HG03378 (cell line): ENCODE measurements around the gene VCX3A.
"Not testable (repeated sequence)": the region's sequence is repeated elsewhere in the genome, so short reads cannot be mapped to it uniquely, and the experiment has no call there.

Experiments
- ATAC-seq: cut with Tn5 transposase; IDR thresholded peaks from one replicate; pipeline ENCODE4 v1.9.1; 2021; ENCODE audit warnings: mild to moderate bottlenecking, moderate library complexity; ENCODE audit not compliant: unreplicated experiment

The VCX3A gene

GRCh38 chrX:6535018-6535417 is at the start of gene VCX3A:
Gene VCX3A (minus strand): TSS chrX:6535118. CDS start chrX:6534497, 621 bp downstream.
- not testable (repeated sequence) for ATAC-seq

DNA sequence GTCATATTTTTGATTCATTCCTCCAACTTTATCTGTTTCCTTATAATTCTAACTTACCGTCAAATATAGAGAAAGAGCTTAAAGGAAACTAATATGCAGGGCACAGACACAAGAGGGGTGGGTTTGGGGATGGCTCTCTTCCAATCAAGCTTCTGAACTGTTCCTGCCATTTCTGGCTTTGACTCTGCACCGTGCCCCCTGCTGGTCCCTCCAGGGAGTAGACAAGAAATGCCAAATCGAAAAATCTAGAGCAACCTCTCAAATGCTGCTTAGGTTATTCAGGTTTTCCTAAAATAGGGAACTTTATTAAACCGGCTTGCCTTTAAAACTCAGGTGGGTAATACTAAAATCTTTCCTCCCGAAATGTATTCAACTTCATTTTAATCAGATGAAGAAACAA is 39.8 kb upstream of the VCX3A start:
- ATAC-seq = no peak

DNA sequence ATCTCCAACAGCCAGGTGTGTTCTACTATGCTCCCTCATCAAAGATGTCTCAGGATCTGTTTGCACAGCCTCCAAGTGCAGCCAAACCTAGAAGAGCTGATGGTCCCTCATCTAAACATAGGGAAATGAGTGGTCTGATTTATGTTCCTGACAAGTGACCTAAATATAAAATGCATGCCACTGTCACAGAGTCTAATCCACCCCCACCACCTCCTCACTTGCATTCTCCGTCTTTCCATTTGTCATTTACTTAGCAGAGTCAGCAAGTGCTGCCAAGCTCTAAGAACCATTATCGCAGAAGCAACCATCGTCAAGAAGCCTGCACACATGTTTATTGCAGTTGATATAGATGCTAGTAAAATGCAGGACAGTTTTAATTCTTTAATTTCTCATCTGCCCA is 33.1 kb upstream of the VCX3A start:
- no peak for ATAC-seq

- ATAC-seq = no peak
These were observed 24.1 kb upstream of the VCX3A start for GRCh38 chrX:6558979-6559378.

GRCh38 chrX:6557690-6558089 is 22.8 kb upstream of the VCX3A start:
- ATAC-seq = no peak

DNA sequence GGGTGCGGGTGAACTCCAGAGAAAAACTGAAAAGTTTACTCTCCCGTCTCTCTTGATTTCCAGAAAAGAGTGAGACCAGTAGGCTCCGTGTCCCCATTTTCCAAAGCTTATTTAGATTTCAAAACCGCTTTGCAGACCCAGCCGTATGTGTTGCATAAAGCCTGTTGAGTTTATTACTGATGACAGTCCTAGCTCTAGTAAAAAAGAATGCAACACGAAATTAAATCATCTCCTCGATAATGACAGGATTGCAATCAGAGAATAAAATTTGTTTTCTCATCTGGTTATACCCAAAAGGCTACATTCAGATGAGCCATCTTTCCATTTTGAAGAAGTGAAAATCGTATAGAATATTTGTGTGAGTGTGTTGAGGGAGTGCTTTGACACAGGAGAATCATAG is 16.1 kb upstream of the VCX3A start:
- no peak for ATAC-seq

DNA sequence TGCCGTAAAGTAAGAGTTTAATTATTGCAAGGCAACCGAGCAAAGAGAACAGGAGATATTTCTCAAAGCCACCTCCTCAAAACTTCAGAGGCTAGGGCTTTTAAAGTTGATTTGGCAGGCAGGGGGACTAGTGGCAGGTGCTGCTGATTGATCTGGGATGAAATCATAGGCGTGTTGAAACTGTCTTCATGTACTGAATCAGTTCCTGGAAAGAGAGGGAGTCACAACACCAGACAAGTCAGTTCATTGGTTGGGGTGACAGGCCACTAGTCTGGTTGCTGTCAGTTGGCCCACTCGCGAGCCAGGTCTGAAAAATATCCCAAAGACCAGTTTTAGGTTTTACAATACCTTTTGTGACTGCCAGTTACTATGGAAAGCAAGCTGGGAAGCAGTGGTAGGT is 10.8 kb upstream of the VCX3A start:
- ATAC-seq = no peak

GRCh38 chrX:6526564-6527136 is 8.3 kb downstream of the VCX3A start:
- ATAC-seq = no peak

DNA sequence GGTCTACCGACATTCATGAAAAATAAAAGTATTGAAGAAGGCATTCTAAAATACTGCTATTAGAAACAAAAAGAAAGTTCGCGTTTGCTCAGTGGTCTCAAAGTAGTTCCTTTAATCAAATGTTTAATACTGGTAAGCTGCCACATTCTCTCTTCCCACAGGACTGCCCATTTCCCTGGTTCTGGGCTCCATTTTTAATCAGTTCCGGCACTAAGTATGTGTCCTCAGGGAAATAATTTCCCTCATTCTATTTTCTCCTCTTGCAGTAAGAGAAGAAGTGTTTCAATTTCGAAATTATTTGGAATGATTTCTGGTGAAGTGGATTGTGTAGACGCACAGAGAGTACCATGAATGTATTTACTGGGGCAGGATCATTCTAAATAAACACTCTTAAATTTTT is 17.5 kb downstream of the VCX3A start:
- ATAC-seq = no peak

DNA sequence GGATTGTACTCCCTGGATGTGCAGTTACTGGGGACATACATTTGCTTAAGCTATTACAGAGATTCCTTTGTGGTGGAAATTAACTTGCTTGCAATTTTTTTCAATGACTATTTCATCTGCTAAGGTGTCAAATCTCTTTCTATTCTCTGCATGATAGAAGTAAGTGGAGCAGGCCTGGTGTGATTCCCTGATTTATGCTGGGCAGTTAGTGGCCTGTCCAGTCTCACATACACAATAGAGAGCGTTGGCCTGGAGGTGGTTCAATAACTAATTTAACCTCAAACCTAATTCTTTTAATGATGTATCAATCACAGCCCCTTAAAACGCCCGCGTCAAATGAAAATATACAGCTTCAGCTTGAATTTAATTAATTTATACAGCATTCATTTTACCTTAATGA is 28.5 kb downstream of the VCX3A start:
- no peak for ATAC-seq

- ATAC-seq = no peak
These were observed 29.0 kb downstream of the VCX3A start for GRCh38 chrX:6505960-6506359.

- ATAC-seq = no peak
These were observed 34.2 kb downstream of the VCX3A start for GRCh38 chrX:6500719-6501118.

DNA sequence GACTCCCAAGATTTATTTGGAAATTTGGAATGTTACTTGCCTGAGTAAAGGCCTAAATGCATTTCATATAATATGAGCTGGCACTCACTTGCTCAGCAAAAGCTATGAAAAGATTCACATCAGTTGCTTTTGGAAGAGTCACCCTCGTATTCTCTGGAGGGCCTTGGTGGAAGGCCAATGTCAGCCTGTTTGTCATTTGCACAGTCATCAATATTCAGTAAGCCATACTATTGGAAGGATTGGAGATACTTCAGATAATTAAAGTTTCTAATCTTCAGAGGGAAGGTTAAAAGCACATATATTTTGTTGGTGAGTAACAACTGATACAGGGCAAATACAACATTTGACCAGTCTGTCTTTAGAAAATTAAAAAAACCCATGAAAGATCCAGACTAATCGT is 36.6 kb downstream of the VCX3A start:
- no peak for ATAC-seq
